HUES64 (cell line): ENCODE data around the gene CEP170B.

Experiments used
- H3K27ac ChIP-seq: 2 replicates; pipeline ENCODE4 v1.7.0; 2013; ENCODE audit warnings: low read depth, low read length, inconsistent platforms
- H3K27me3 ChIP-seq: 2 replicates; pipeline ENCODE4 v1.6.1; 2013; ENCODE audit warnings: mild to moderate bottlenecking, low read length; ENCODE audit not compliant: insufficient read depth
- H3K36me3 ChIP-seq: 2 replicates; pipeline ENCODE4 v1.6.1; 2013; ENCODE audit warnings: mild to moderate bottlenecking, low read length; ENCODE audit not compliant: insufficient read depth
- H3K4me1 ChIP-seq: 2 replicates; pipeline ENCODE4 v1.6.1; 2013; ENCODE audit warnings: mild to moderate bottlenecking, low read length, moderate library complexity; ENCODE audit not compliant: insufficient read depth
- H3K4me3 ChIP-seq: 2 replicates; pipeline ENCODE4 v1.5.1; 2013; ENCODE audit warnings: mild to moderate bottlenecking, low read length, moderate library complexity
- H3K9ac ChIP-seq: 2 replicates; pipeline ENCODE4 v1.6.1; 2013; ENCODE audit warnings: mild to moderate bottlenecking, low read depth, low read length
- H3K9me3 ChIP-seq: 2 replicates; pipeline ENCODE4 v1.6.1; 2013; ENCODE audit warnings: low read depth, low read length; ENCODE audit not compliant: insufficient read depth
- WGBS: fragments of 150-250, 120-280 bp; methylation state at CpG from one replicate; pipeline ENCODE4 v1.1.7; 2013; ENCODE audit warnings: missing lambda C conversion rate; 5-methylcytosine and 5-hydroxymethylcytosine counted together

CEP170B gene

GRCh38 chr14:104863131-104863862, 1.8 kb upstream of the CEP170B start:
- H3K36me3 ChIP-seq = peaks cover 6% of the 10 kb centered on the region

GRCh38 chr14:104863923-104864266, 1.2 kb upstream of the CEP170B start:
- H3K4me1 ChIP-seq = no peaks in the 10 kb centered on the region
- H3K27me3 ChIP-seq = peaks cover 27% of the 10 kb centered on the region
- peaks cover 6% of the 10 kb centered on the region for H3K36me3 ChIP-seq
- WGBS = 2% methylated on average over 13 of the region's 13 CpGs
- H3K9me3 ChIP-seq = no peaks in the 10 kb centered on the region
- peak overlapping the region; percentile 86; the same call in 1 of the 2 replicates for H3K27ac ChIP-seq
- H3K9ac ChIP-seq = peak overlapping the region; percentile 85
- peak overlapping the region; percentile 84 for H3K4me3 ChIP-seq

More at GRCh38 chr14:104863131-104863862, 1.8 kb upstream of the CEP170B start:
- H3K4me3 ChIP-seq = peak overlapping the region; percentile 84
- H3K27me3 ChIP-seq = peaks cover 27% of the 10 kb centered on the region
- 84% methylated on average over 13 of the region's 13 CpGs for WGBS
- H3K4me1 ChIP-seq = no peaks in the 10 kb centered on the region
- no peaks in the 10 kb centered on the region for H3K9me3 ChIP-seq
- no peak overlapping the region for H3K27ac ChIP-seq
- H3K9ac ChIP-seq = no peak overlapping the region

GRCh38 chr14:104864267-104865080, 594 bp upstream of the CEP170B start:
- Histone ChIP-seq H3K9ac (peak overlapping the region; percentile 85), H3K9me3 (no peaks in the 10 kb centered on the region), H3K4me1 (no peaks in the 10 kb centered on the region), H3K4me3 (peak overlapping the region; percentile 84), H3K27ac (peak overlapping the region; percentile 86; the same call in 1 of the 2 replicates), H3K27me3 (peaks cover 27% of the 10 kb centered on the region), H3K36me3 (peaks cover 6% of the 10 kb centered on the region)
- WGBS = under 1% methylated on average over 70 of the region's 70 CpGs

DNA sequence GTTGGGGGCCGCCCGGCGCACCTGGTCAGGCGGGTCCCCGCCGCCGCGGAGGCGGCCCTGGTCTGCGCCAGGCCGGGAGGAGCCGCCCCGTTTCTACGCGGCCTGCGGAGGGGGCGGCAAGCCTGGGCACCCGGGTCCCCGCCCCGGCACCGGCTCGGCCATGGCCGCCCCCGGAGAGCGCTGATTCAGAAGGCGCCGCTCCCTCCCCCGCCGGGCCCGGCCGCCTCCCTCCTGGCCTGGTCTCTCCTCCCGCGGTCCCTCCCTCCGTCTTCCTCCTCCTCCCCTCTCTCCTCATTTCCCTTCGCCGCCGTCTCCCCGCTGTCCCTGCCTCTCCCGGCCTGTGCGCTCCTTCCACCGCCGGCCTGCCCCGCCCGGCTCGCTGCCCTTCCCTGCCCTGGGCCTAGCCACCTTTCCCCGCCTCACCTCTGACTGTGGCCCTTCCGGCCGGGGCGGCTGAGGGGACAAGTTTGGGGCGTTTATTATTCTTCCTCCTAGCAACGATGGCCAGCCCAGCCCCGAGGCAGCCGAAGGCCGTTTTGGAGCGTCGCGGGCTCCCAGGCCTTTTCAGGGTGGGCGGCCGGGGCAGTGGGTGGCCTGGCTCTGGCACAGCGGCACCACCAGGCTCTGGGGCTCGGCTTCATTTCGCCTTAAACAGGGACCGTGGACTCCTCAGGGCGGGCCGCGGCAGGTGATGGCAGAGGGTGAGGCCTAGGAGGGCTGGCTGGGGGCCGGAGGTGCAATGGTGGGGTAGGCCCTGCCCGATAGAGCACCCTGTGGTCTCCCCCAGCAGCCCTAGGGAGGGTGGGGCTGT, 768 bp downstream of the CEP170B start:
- 4% methylated on average over 68 of the region's 68 CpGs for WGBS
- Histone ChIP-seq H3K36me3 (peaks cover 6% of the 10 kb centered on the region), H3K27ac (peak overlapping the region; percentile 25), H3K4me1 (no peaks in the 10 kb centered on the region), H3K27me3 (peaks cover 27% of the 10 kb centered on the region), H3K4me3 (peak overlapping the region; percentile 84), H3K9ac (peak overlapping the region; percentile 59), H3K9me3 (no peaks in the 10 kb centered on the region)

- Histone ChIP-seq H3K4me1 (no peaks in the 10 kb centered on the region), H3K27me3 (peaks cover 27% of the 10 kb centered on the region), H3K9me3 (no peaks in the 10 kb centered on the region), H3K36me3 (peaks cover 6% of the 10 kb centered on the region), H3K9ac (no peak overlapping the region; the same call in 1 of the 2 replicates), H3K4me3 (peak overlapping the region; percentile 84), H3K27ac (no peak overlapping the region)
- WGBS = 81% methylated on average over 12 of the region's 12 CpGs
Observed at GRCh38 chr14:104866451-104867370, 1.6 kb downstream of the CEP170B start.

DNA sequence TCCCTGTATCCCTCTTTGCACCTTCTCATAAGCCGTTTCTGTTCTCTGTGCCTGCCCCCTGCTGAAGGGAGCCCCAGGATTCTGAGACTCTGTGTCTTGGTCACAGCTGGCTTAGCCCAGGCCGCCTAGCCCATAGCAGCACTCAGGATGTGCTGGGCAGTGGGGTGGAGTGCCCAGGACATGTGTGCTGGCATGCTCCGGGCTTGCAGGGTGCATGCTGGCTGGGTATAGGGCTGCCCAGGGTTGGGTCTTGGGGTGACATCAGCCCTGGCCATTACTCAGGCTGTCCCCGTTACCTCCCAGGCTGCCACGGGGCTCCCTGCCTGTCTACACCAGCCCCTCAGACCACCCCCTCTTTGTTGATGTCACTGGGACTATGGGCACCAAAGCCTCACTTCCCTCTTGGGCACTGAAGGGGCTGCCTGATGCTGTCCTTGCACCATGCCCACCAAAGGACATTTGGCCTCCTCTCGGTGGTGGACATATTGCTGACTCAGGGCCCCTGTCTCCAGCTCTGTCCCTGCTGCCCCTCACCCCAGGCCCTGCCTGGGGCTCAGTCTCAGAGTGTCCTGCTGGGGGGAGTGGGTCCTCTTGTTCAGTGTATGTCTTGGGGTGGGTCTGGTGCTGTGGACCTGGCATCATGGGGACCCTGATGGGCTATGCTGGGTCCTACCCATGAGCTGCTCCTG, 2.4 kb downstream of the CEP170B start:
- Histone ChIP-seq H3K27me3 (peaks cover 27% of the 10 kb centered on the region), H3K9me3 (no peaks in the 10 kb centered on the region), H3K27ac (no peak overlapping the region), H3K4me1 (peaks cover under 1% of the 10 kb centered on the region), H3K9ac (no peak overlapping the region), H3K4me3 (no peak overlapping the region), H3K36me3 (peaks cover 5% of the 10 kb centered on the region)
- 94% methylated on average over 6 of the region's 6 CpGs for WGBS

GRCh38 chr14:104868060-104868740, 3.1 kb downstream of the CEP170B start:
- Histone ChIP-seq H3K9ac (no peak overlapping the region), H3K27me3 (peaks cover 23% of the 10 kb centered on the region), H3K36me3 (no peaks in the 10 kb centered on the region), H3K4me1 (peaks cover 6% of the 10 kb centered on the region), H3K9me3 (no peaks in the 10 kb centered on the region), H3K27ac (no peak overlapping the region), H3K4me3 (no peak overlapping the region)
- 91% methylated on average over 23 of the region's 23 CpGs for WGBS

GRCh38 chr14:104868811-104869572, 3.9 kb downstream of the CEP170B start:
- H3K36me3 ChIP-seq = no peaks in the 10 kb centered on the region
- no peak overlapping the region for H3K4me3 ChIP-seq
- peaks cover 6% of the 10 kb centered on the region for H3K4me1 ChIP-seq
- no peak overlapping the region for H3K9ac ChIP-seq
- no peaks in the 10 kb centered on the region for H3K9me3 ChIP-seq
- no peak overlapping the region for H3K27ac ChIP-seq
- WGBS = 93% methylated on average over 22 of the region's 22 CpGs
- peaks cover 15% of the 10 kb centered on the region for H3K27me3 ChIP-seq

DNA sequence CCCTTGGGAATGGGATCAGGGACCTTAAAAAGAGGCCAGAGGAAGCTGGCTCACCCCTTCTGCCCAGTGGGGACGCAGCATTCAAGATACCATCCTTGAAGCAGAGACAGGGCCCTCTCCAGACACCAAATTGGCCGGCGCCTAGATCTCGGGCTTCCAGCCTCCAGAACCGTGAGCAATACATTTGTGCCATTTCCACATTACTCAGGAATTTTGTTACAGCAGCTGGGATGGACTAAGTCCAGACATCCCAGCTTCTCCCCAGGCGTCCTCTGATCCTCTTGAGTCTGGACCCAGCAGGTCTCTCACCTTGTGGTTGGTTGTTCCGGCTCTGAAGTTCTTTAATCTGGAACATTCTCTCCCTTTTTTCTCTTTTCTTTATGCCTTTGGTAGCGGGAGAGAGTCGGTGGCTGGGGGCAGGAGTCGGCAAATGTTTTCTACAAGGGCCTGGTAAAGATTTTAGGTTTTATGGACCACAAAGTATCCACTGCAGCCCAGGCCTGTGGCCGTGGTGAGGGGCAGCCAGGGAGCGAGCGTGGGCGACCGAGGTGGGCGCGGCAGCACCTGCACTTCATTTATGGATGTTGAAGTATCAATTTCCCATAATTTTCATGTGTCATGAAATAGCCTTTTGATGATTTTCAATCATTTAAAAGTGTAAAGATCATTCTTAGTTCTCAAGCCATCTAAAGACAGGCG, 4.8 kb downstream of the CEP170B start:
- WGBS = 92% methylated on average over 18 of the region's 18 CpGs
- Histone ChIP-seq H3K4me3 (no peak overlapping the region), H3K36me3 (no peaks in the 10 kb centered on the region), H3K4me1 (peaks cover 6% of the 10 kb centered on the region), H3K9me3 (no peaks in the 10 kb centered on the region), H3K9ac (no peak overlapping the region), H3K27ac (no peak overlapping the region), H3K27me3 (peaks cover 7% of the 10 kb centered on the region)
